NCI-H774 (cell line): ENCODE data around the gene NDUFAF2.
A peak's percentile ranks its signal among the peaks of the same experiment; 100 is the strongest.

Experiments
- DNase-seq: peaks from one replicate; lab custom pipeline; 2025; lab: John Stamatoyannopoulos, UW

The NDUFAF2 gene

GRCh38 chr5:61123145-61123544 is 178.1 kb downstream of the NDUFAF2 start:
- peak; percentile 26 for DNase-seq

DNA sequence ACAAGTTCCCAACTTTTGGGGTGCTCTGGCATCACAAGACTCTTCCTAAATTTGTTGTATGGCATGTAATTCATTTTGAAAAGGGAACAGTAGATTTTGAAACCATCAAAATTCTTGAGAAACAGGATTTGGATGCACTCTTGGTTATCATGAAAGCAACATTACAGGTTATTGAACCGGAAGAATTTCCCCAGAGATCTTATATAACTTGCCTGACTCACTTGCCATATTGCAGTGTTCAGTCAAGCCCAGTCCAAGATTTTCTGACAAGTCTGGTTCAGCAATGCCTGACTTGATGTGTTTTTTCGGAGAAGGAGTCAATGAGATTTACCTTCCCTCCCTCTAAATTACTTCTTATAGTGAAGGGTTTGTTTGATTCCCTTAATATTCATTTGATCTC is 185.3 kb downstream of the NDUFAF2 start:
- DNase-seq, result no peak

GRCh38 chr5:61132559-61132958 is 187.6 kb downstream of the NDUFAF2 start:
- no peak for DNase-seq

- no peak for DNase-seq
Measured at GRCh38 chr5:61137835-61138234, 192.8 kb downstream of the NDUFAF2 start.

GRCh38 chr5:61139094-61139873 is 194.3 kb downstream of the NDUFAF2 start:
- DNase-seq, result no peak

DNA sequence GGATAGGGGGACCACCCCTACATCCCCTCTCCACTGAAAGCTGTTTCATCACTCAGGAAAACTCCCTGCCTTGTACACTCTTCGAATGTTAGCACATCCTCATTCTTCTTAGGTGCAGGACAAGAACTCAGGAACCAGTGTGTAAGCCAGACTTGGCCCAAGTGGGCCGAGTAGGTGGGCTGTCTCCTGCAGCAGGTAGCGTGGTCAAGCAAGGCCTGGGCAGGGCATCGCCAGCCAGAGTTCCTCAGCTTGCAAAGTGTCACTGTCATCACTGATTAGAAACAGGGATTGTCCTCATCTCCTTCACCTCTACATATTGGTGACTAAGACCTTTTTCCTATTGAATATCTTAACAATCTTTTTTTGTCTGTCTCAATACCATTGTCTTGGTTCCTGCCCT is 194.9 kb downstream of the NDUFAF2 start:
- no peak for DNase-seq

- no peak for DNase-seq
Measured at GRCh38 chr5:61141801-61142200, 196.8 kb downstream of the NDUFAF2 start.

DNA sequence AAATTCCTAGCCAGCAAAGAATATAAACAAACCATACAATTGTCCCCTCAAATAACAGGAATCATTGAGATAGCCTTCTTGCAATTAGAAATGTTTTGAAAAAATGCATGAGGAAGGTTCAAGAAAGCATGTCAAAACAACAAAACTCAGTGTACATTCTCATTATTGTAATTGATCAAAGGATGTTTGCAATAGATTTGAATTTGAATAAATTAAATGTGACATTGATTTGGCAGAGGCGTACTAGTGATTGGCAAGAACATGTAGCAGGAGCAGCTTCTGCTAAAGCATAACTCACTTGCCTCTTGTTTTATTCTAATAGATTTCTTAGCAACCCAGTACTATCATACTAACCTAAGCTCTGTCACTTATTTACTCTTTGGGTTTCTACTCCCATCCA is 197.4 kb downstream of the NDUFAF2 start:
- DNase-seq, result no peak

DNA sequence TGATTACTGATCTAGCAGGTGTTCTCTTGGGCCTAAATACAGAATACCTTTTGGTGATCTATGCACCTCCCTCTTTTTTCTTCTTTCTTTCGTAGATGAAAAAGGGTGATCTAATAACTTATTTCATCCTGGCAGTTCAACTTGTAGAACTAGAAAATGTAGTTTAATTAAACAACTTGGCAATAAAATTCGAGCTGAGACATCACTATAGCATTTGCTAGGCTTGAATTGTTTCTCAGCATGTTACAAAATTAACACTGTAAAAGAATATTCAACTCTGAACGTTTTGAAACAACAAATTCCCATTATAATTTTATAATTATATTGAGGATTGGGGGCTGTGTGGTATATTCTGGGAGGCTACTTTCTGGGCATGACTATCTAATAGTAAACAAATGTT is 197.8 kb downstream of the NDUFAF2 start:
- no peak for DNase-seq

- DNase-seq, result no peak
Measured at GRCh38 chr5:61148515-61148914, 203.5 kb downstream of the NDUFAF2 start.

DNA sequence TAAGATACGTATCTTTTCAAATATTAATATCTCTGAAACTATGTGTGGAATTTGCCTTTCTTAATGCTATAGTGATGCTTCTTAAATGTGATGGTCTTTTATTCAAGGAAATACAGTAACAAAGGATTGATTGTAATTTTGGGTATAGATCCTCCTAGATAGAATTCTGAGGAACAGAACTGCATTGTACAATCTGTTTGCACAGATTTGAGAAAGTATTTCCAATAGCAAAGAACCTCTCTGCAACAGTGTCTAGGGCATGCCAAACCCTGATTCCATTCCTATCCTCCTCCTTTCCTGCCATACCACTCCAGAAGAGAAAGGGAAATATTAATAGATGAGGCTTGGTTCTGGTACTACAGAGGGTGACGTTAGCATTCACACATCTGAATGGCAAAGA is 206.9 kb downstream of the NDUFAF2 start:
- DNase-seq, result no peak

- no peak for DNase-seq
Measured at GRCh38 chr5:61159070-61159469, 214.1 kb downstream of the NDUFAF2 start.

GRCh38 chr5:61159836-61160235 is 214.8 kb downstream of the NDUFAF2 start:
- no peak for DNase-seq

- DNase-seq, result no peak
Measured at GRCh38 chr5:61160497-61160896, 215.5 kb downstream of the NDUFAF2 start.

GRCh38 chr5:61162010-61162831 is 217.2 kb downstream of the NDUFAF2 start, which contains the start of gene SMIM15:
TSS of gene SMIM15 (minus strand) at chr5:61162468. CDS start at chr5:61160171, 2,297 bp downstream.
- peak; percentile 92 for DNase-seq

GRCh38 chr5:61162832-61163567 is 218.0 kb downstream of the NDUFAF2 start:
- DNase-seq, result peak; percentile 14

DNA sequence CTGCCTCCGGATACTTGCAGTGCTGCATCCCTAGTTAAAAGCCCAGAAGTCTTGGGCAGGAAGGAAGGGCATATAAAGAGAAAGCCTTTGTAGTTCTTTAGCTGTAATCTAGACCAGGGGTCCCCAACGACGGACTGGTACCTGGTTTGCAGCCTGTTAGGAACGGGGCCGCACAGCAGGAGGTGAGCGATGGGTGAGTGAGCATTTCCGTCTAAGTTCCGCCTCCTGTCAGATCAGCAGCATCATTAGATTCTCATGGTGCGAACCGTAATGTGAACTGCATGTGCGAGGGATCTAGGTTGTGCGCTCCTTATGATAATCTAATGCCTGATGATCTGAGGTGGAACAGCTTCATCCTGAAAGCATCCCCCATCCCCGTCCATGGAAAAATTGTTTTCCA is 218.9 kb downstream of the NDUFAF2 start:
- no peak for DNase-seq

GRCh38 chr5:61167382-61167781 is 222.4 kb downstream of the NDUFAF2 start:
- no peak for DNase-seq

DNA sequence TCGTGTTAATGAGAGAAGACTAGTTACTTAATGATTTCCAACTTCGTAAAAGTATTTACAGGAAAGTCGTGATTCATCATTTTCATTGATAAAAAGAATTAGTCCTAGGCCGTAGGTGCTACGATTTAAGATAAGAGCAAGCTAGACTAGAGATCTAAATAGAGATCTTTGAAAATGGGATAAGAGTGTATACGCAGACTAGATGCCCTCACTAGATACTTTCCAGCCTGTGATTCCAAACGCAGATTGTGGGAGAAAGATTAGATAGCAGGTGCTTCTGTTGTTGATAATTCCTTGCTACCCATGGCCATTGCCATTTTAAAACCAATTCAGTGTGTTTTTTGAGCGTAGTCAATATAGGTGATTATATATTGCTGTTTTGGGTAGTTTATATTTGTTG is 223.9 kb downstream of the NDUFAF2 start:
- no peak for DNase-seq

DNA sequence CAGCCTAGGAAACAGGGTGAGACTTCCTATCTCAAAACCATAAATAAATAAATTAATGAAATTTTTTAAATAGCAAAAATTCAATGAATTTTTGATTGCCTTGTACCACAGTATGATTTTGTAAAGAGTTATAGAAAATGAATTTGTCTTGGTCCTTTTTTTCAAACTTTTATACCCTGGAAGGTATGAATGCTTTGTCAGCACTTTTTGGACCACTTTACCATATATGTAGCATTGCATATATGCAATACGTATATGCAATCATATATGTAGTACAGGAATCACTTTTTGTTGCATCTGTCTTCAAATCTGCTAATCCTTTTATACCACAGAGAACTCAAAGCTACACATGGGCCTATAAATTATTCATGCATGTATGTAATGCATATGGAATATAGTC is 226.5 kb downstream of the NDUFAF2 start:
- no peak for DNase-seq

GRCh38 chr5:61176631-61177030 is 231.6 kb downstream of the NDUFAF2 start:
- no peak for DNase-seq

GRCh38 chr5:61177070-61177469 is 232.1 kb downstream of the NDUFAF2 start:
- no peak for DNase-seq

- DNase-seq, result no peak
Measured at GRCh38 chr5:61177716-61178115, 232.7 kb downstream of the NDUFAF2 start.
